Calu3 (cell line): ENCODE measurements around the gene ARID5B. TPM values are rescaled to one million over a fixed set of nuclear protein-coding genes. Genes with fewer than 3 reads are reported as not detected.

Experiments
- BruUV-seq: library from RNA; stranded (reverse); fragments of 400-500 nt; replicated peaks from 2 replicates; lab custom pipeline; 2021; lab: Mats Ljungman, UMichigan
- CTCF ChIA-PET: fragments of 300-600 bp; sonication (Branson Sonifier 250); formaldehyde crosslinking; loops from one replicate; lab custom pipeline; 2022; ENCODE audit warnings: antibody characterized with exemption; lab: Charles Lee
- DNase-seq: peaks from one replicate; pipeline ENCODE4 v3.0.0; 2022
- H3K27ac Mint-ChIP-seq: one replicate; pipeline ENCODE4 v1.8.0; 2022; ENCODE audit warnings: mixed read lengths; ENCODE audit not compliant: unreplicated experiment
- H3K27me3 Mint-ChIP-seq: one replicate; pipeline ENCODE4 v1.8.0; 2022; ENCODE audit warnings: mixed read lengths; ENCODE audit not compliant: unreplicated experiment
- H3K36me3 Mint-ChIP-seq: one replicate; pipeline ENCODE4 v1.8.0; 2022; ENCODE audit warnings: mild to moderate bottlenecking, moderate library complexity, mixed read lengths; ENCODE audit not compliant: insufficient read depth, unreplicated experiment
- H3K4me1 Mint-ChIP-seq: one replicate; pipeline ENCODE4 v1.8.0; 2022; ENCODE audit warnings: mild to moderate bottlenecking, low read depth, mixed read lengths; ENCODE audit not compliant: unreplicated experiment
- H3K4me3 Mint-ChIP-seq: one replicate; pipeline ENCODE4 v1.8.0; 2022; ENCODE audit warnings: mild to moderate bottlenecking, low read depth, moderate library complexity, mixed read lengths; ENCODE audit not compliant: unreplicated experiment
- H3K9me3 Mint-ChIP-seq: one replicate; pipeline ENCODE4 v1.8.0; 2022; ENCODE audit warnings: low read depth, mixed read lengths; ENCODE audit not compliant: unreplicated experiment
- CTCF ChIP-seq: fragments of 200-600 bp; IDR thresholded peaks from one replicate; pipeline ENCODE4 v1.8.0; 2022; ENCODE audit warnings: antibody characterized with exemption; ENCODE audit not compliant: unreplicated experiment
- intact Hi-C: fragments of 100-400 bp; cut with micrococcal nuclease; formaldehyde crosslinking; loops from one replicate; pipeline ENCODE4 v1.10.0; 2022; ENCODE audit not compliant: unreplicated experiment
- total RNA-seq: library from RNA; stranded (reverse); gene quantifications from 2 replicates; pipeline ENCODE4 v1.2.3, GENCODE V29; 2022

The ARID5B gene
- total RNA-seq, 1 experiment from 2014 or later = 10.0 TPM

- Mint-ChIP-seq H3K27me3 (no peaks in the 10 kb centered on the region), H3K9me3 (no peaks in the 10 kb centered on the region), H3K4me1 (peaks cover 16% of the 10 kb centered on the region), H3K27ac (no peak overlapping the region), H3K4me3 (no peak overlapping the region), H3K36me3 (peaks cover 5% of the 10 kb centered on the region)
- TF ChIP-seq CTCF = no peak
- intact Hi-C loops = no loop called here
- no TSS peak for BruUV-seq
- no peak for DNase-seq
- CTCF ChIA-PET = no interaction called here
Observed at GRCh38 chr10:62072901-62073300, 171.4 kb downstream of the ARID5B start.

GRCh38 chr10:62073429-62073828 lies 171.9 kb downstream of the ARID5B start:
- peaks cover 16% of the 10 kb centered on the region for H3K4me1 Mint-ChIP-seq
- CTCF ChIA-PET = no interaction called here
- intact Hi-C loops = no loop called here
- no peak for DNase-seq
- H3K27me3 Mint-ChIP-seq = no peaks in the 10 kb centered on the region
- peaks cover 5% of the 10 kb centered on the region for H3K36me3 Mint-ChIP-seq
- H3K27ac Mint-ChIP-seq = no peak overlapping the region
- H3K9me3 Mint-ChIP-seq = no peaks in the 10 kb centered on the region
- TF ChIP-seq CTCF = no peak
- no TSS peak for BruUV-seq
- H3K4me3 Mint-ChIP-seq = no peak overlapping the region

GRCh38 chr10:62075414-62075813 lies 173.9 kb downstream of the ARID5B start:
- DNase-seq = no peak
- no peak for TF ChIP-seq CTCF
- CTCF ChIA-PET = interaction anchor here (1.0 kb wide), 1 partner anchor 169 kb away, joined by 3 read pairs; no protein-coding TSS in a partner anchor
- intact Hi-C loops = no loop called here
- H3K4me3 Mint-ChIP-seq = no peak overlapping the region
- no peaks in the 10 kb centered on the region for H3K9me3 Mint-ChIP-seq
- peaks cover 5% of the 10 kb centered on the region for H3K36me3 Mint-ChIP-seq
- no peaks in the 10 kb centered on the region for H3K27me3 Mint-ChIP-seq
- H3K27ac Mint-ChIP-seq = no peak overlapping the region
- H3K4me1 Mint-ChIP-seq = peaks cover 16% of the 10 kb centered on the region
- BruUV-seq = no TSS peak

- Mint-ChIP-seq H3K4me1 (peaks cover 16% of the 10 kb centered on the region), H3K36me3 (peaks cover 8% of the 10 kb centered on the region), H3K9me3 (no peaks in the 10 kb centered on the region), H3K27me3 (no peaks in the 10 kb centered on the region), H3K27ac (no peak overlapping the region), H3K4me3 (no peak overlapping the region)
- intact Hi-C loops = loop anchor here (2.0 kb wide), 2 partner anchors 19 to 169 kb away; no protein-coding TSS in a partner anchor
- CTCF ChIA-PET = interaction anchor here (1.3 kb wide), 1 partner anchor 37 kb away, joined by 9 read pairs; no protein-coding TSS in a partner anchor
- no peak for TF ChIP-seq CTCF
- no peak for DNase-seq
- BruUV-seq = no TSS peak
Observed at GRCh38 chr10:62075912-62076311, 174.4 kb downstream of the ARID5B start.
